Bronchial epithelial cell (primary cell): Measurements from ENCODE around the gene OSBPL8. TPM values are rescaled to one million over a fixed set of nuclear protein-coding genes. Genes with fewer than 3 reads are reported as not detected.

ENCODE experiments used
- DNase-seq: peaks from one replicate; pipeline ENCODE4 v3.0.0-alpha.2; 2010; ENCODE audit warnings: low read depth
- FAIRE-seq: peaks from 2 replicates; lab custom pipeline; 2011; peaks lifted over from hg19 to GRCh38; lab: Jason Lieb, UNC
- H3K27me3 ChIP-seq: 2 replicates; pipeline ENCODE4 v1.5.1; 2011; ENCODE audit warnings: low read length; ENCODE audit not compliant: control insufficient read depth, insufficient read depth
- H3K36me3 ChIP-seq: 2 replicates; pipeline ENCODE4 v1.5.1; 2011; ENCODE audit warnings: low read length; ENCODE audit not compliant: control insufficient read depth, insufficient read depth
- H3K4me3 ChIP-seq: 2 replicates; pipeline ENCODE4 v1.5.1; 2011; ENCODE audit warnings: mild to moderate bottlenecking, low read depth, low read length, control low read depth
- CTCF ChIP-seq: IDR thresholded peaks from 2 replicates; pipeline ENCODE4 v1.5.1; 2011; ENCODE audit warnings: mild to moderate bottlenecking, moderate library complexity, low read length, control low read depth, inconsistent platforms; ENCODE audit not compliant: insufficient read depth, severe bottlenecking
- total RNA-seq: library from RNA; depleted of rRNA; stranded (reverse); fragments of >200 nt; gene quantifications from 2 replicates; pipeline ENCODE4 v1.2.1, GENCODE V29; 2014

The OSBPL8 gene
- total RNA-seq, 1 donor from 2014 or later = 63.7 TPM

GRCh38 chr12:76588881-76589565 is 29.5 kb upstream of the OSBPL8 start:
- Histone ChIP-seq H3K27me3 (no peaks in the 10 kb centered on the region), H3K4me3 (no peak overlapping the region), H3K36me3 (no peaks in the 10 kb centered on the region)
- DNase-seq (peak; percentile 70), FAIRE-seq (no peak)
- no peak for TF ChIP-seq CTCF

GRCh38 chr12:76587428-76588178 is 28.0 kb upstream of the OSBPL8 start:
- Histone ChIP-seq H3K27me3 (no peaks in the 10 kb centered on the region), H3K4me3 (no peak overlapping the region), H3K36me3 (no peaks in the 10 kb centered on the region)
- no peak for DNase-seq
- no peak for FAIRE-seq
- TF ChIP-seq CTCF = no peak

- Histone ChIP-seq H3K27me3 (no peaks in the 10 kb centered on the region), H3K36me3 (no peaks in the 10 kb centered on the region), H3K4me3 (no peak overlapping the region)
- DNase-seq (peak; percentile 48), FAIRE-seq (no peak)
- TF ChIP-seq CTCF = peak; percentile 43
Observed at GRCh38 chr12:76586764-76587395, 27.3 kb upstream of the OSBPL8 start.

GRCh38 chr12:76583301-76583700 is 23.7 kb upstream of the OSBPL8 start:
- DNase-seq (no peak), FAIRE-seq (no peak)
- Histone ChIP-seq H3K36me3 (no peaks in the 10 kb centered on the region), H3K4me3 (no peak overlapping the region), H3K27me3 (no peaks in the 10 kb centered on the region)
- no peak for TF ChIP-seq CTCF

- H3K4me3 ChIP-seq = no peak overlapping the region
- H3K36me3 ChIP-seq = no peaks in the 10 kb centered on the region
- DNase-seq (no peak), FAIRE-seq (no peak)
- H3K27me3 ChIP-seq = no peaks in the 10 kb centered on the region
- TF ChIP-seq CTCF = no peak
Observed at GRCh38 chr12:76573840-76574373, 14.3 kb upstream of the OSBPL8 start.
